ENCODE data around the gene PIGK.

The PIGK gene

DNA sequence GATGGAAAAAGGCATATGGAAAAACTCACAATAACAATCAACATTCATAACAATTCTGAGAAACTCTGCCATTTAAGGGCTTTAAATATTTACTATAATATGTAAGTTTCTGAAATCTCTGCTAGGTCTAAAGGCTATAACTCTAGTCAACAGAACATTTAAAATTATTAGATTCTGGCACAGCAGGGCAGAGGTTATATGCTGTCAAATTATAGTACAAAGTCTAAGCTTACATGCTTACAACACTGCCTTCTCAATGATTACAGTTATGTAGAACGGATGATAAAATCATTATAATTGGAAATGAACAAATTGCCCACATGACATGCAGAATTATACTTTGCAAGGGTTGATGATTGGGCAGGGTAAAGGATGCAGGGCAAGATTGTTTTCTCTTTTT is 97.7 kb downstream of the PIGK start:
- H3K4me3 ChIP-seq (ENCODE audit: low read length) = no peak overlapping the region
- no peak for DNase-seq (ENCODE audit: low read depth, low spot score)

DNA sequence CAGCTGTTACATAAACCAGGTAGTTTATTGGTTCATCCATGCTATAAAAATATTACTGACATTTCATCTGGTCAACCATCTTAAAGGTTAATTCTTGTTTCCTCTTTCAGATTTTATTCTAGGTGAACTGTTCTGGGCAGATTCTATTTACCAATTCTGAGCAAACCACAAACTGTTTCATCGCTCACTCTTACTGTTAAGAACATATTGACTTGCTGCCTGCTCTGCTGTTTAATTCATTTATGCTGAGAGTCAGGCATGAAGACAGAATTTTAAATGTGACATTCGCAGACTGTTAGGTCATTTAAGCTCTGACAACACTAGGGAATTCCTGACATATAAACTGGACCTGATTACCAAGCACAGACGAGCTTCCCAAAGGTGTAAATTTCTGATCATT is 98.3 kb downstream of the PIGK start:
- no peak for DNase-seq (ENCODE audit: low read depth, low spot score)
- H3K4me3 ChIP-seq (ENCODE audit: low read length) = no peak overlapping the region

- no peak overlapping the region for H3K4me3 ChIP-seq (ENCODE audit: low read length)
- DNase-seq (ENCODE audit: low read depth, low spot score) = no peak
Measured at GRCh38 chr1:77118712-77119111, 100.5 kb downstream of the PIGK start.

GRCh38 chr1:77104672-77105071 is 114.6 kb downstream of the PIGK start:
- no peak for DNase-seq (ENCODE audit: low read depth, low spot score)
- no peak overlapping the region for H3K4me3 ChIP-seq (ENCODE audit: low read length)

GRCh38 chr1:77103486-77103885 is 115.7 kb downstream of the PIGK start:
- DNase-seq (ENCODE audit: low read depth, low spot score) = no peak
- H3K4me3 ChIP-seq (ENCODE audit: low read length) = no peak overlapping the region

GRCh38 chr1:77100875-77101274 is 118.4 kb downstream of the PIGK start:
- no peak overlapping the region for H3K4me3 ChIP-seq (ENCODE audit: low read length)
- no peak for DNase-seq (ENCODE audit: low read depth, low spot score)

- DNase-seq (ENCODE audit: low read depth, low spot score) = no peak
- H3K4me3 ChIP-seq (ENCODE audit: low read length) = no peak overlapping the region
Measured at GRCh38 chr1:77096496-77097255, 122.6 kb downstream of the PIGK start.

- H3K4me3 ChIP-seq (ENCODE audit: low read length) = no peak overlapping the region
- DNase-seq (ENCODE audit: low read depth, low spot score) = no peak
Measured at GRCh38 chr1:77095236-77095635, 124.0 kb downstream of the PIGK start.

DNA sequence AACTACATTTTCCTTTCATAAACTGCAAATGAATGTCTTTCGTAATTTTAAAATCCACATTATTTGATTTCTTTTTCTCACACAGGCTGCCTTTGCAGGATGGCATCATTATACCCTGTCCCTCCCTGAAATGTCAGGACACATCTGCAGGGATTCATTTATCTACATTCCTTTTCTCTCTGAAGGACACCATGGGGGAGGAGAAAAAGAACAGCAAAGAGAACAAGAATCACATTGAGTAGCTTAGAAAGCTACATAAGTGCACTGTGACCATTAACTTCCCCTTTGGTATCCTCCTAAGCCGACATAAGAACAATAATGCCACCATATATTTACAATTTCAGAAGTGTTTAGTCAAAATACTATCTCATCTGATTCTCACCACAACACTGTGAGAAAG is 129.5 kb downstream of the PIGK start:
- no peak overlapping the region for H3K4me3 ChIP-seq (ENCODE audit: low read length)
- DNase-seq (ENCODE audit: low read depth, low spot score) = no peak

GRCh38 chr1:77085109-77085508 is 134.1 kb downstream of the PIGK start:
- DNase-seq (ENCODE audit: low read depth, low spot score) = no peak
- no peak overlapping the region for H3K4me3 ChIP-seq (ENCODE audit: low read length)

DNA sequence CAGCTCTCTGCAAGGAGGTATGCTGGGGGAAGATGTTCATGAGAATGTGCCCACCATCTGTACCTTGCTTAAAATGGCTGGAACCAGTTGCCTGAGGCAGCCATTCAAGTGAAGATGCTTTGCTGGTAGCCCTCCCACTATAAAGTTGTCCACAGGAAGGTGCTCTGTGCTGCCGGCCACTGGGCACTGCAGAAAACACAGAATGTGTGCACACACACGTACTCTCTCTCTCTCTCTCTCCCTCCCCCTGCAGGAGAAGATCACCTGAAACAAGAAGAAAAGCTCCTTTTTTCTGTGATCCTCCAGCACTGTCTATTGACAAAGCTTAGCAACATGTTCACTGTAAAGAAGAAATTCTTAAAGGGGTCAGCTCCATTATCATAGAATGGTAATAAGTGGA is 134.8 kb downstream of the PIGK start:
- DNase-seq (ENCODE audit: low read depth, low spot score) = no peak
- no peak overlapping the region for H3K4me3 ChIP-seq (ENCODE audit: low read length)

GRCh38 chr1:77081834-77082233 is 137.4 kb downstream of the PIGK start:
- no peak for DNase-seq (ENCODE audit: low read depth, low spot score)

DNA sequence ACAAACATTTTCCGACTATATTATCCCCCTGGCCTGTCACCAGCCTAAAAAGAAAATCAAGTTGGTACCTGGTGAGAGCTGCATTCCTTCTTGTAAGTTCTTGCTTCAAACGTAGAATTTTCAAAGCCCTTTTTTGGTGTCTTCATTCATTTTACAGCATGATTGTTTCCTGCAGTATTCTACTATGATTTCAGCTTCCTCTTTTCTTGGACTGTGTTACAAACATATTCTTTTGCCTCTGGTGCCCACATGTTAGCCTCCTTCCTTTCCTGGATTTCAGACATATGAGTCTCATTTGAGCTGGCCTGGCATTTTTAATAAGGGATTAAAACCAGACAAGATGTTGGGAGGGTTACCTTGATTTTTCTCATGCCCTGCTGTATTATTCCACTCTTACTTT is 142.5 kb downstream of the PIGK start:
- no peak for DNase-seq (ENCODE audit: low read depth, low spot score)

More at GRCh38 chr1:77081834-77082233, 137.4 kb downstream of the PIGK start:
- H3K4me3 ChIP-seq (ENCODE audit: low read length) = no peak overlapping the region

DNA sequence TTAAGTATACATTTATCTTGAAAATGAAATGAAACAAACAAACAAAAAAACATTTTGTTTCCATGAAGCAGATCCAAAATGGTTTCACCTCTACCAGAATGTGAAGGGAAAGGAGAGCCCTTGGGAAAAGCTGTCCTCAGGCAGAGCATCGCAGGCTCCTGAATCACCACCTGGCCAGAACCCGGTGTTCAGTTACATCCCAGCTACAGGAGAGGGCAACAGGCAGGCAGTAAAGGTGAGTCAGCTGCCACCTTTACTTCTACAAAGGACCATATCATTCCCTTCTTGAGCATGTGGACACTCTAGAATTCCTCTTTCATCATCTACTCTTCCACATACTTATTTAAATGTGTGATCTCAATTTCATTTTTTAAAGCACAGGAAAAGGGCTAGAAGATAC is 151.2 kb downstream of the PIGK start:
- DNase-seq (ENCODE audit: low read depth, low spot score) = no peak

More for the DNA sequence above, 142.5 kb downstream of the PIGK start:
- no peak overlapping the region for H3K4me3 ChIP-seq (ENCODE audit: low read length)

DNA sequence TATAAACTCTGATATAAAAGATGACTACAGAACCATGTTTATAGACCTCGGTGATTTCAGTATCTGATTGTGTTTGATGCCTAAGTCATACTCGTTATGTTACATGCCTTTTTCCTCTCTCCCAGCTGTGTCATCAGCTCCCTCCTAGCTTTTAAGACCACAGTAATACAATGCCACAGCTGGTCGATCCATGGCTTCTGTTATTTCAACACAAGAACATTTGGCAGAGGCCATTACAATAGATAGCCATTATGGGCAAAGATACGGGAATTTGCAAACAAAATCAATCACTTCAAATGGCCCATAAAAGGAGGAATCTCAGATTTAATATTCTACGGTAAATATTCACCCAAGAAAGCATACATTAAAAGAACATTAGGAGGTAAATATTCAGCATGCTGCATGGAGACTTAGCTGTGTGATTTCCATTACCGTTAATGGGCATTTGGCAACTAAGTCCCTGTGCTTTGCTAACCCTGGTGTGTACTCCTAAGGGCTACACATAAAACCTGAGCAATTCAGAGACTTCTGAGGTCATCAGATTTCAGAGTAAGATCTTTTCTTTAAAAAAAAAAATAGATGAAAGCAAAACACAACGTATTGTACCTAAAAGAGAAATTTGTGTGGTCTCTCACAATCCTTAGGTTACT is 153.4 kb downstream of the PIGK start:
- no peak overlapping the region for H3K4me3 ChIP-seq (ENCODE audit: low read length)

More for the DNA sequence above, 151.2 kb downstream of the PIGK start:
- no peak overlapping the region for H3K4me3 ChIP-seq (ENCODE audit: low read length)

DNA sequence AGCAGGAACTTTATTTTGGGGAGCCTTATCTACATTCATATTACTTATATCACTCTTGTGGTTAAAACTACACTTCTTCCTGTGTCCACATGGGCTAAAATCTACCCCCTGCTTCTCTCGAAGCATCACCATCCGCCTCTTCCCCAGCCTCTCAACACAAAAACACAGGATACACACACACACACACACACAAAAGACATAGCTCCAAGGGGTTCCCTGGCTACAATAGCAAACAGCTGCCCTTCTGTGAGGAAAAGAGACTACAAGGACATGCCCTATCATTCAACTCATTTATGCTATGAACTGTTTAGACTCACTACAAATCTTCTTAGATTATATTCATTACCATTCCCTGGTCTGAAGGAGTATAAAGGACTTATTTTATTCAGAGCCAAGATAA is 155.0 kb downstream of the PIGK start:
- no peak for DNase-seq (ENCODE audit: low read depth, low spot score)
- no peak overlapping the region for H3K4me3 ChIP-seq (ENCODE audit: low read length)

More for the DNA sequence above, 153.4 kb downstream of the PIGK start:
- no peak for DNase-seq (ENCODE audit: low read depth, low spot score)

DNA sequence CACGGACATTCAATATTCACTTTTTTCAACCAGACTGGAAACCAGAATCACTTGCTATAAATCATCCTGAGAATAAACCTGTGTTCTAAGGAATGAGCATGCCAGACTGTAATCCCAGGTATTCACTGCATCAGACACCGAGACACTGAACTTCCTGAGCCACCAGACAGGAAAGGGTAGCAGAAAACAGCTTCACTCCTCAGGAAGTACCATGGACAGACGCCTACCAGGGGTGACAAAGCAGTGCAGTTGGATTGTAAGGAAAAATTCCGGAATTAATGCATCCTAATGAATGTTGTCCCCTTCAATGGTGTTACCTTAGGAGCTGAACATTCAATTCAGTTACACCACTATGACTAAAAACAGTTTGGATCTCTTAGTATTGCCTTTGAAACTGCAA is 156.1 kb downstream of the PIGK start:
- no peak for DNase-seq (ENCODE audit: low read depth, low spot score)
- no peak overlapping the region for H3K4me3 ChIP-seq (ENCODE audit: low read length)

DNA sequence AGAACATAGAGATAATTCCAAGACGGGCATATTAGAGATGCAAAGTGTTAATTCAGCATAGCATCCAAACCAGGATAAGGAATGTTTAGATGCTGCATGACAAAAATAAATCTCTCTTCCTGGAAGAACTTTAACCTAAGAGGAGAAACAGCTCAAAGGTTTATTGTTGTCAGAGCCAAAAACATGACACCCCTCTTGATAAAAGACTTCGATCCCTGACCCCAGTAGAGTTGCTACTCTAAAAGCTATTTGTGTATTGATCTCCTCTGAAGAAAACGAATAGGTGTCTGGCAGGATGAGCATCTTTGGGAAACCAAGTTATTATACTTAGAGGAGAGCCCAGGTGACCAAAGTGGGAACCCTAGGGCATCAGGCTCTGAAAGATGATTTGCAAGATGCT is 158.1 kb downstream of the PIGK start:
- no peak for DNase-seq (ENCODE audit: low read depth, low spot score)

GRCh38 chr1:77060000-77060399 is 159.2 kb downstream of the PIGK start:
- no peak overlapping the region for H3K4me3 ChIP-seq (ENCODE audit: low read length)
- DNase-seq (ENCODE audit: low read depth, low spot score) = no peak

More for the DNA sequence above, 158.1 kb downstream of the PIGK start:
- no peak overlapping the region for H3K4me3 ChIP-seq (ENCODE audit: low read length)

DNA sequence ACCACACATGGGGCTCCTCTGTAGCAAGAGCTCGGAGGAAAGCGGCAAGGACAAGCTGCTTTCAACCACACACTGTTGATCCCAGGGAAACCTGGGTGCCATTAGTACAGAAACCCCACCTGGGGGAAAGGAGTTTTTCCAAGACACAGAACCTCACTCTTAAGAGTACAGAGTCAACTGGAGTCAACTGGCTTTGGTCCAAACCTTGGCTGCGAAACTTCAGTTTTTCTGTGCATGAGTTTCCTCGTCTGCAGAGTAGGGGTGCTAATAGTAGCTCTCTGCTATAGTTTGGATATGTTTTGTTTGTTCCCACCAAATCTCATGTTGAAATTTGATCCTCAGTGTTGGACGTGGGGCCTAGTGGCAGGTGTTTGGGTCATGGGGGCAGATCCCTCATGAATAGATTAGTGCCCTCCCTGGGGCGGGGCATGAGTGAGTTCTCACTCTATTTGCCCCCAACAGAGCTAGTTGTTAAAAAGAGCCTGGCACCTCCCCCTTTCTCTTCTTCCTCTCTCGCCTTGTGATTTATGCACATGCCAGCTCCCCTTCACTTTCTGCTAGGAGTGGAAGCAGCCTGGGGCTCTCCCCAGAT is 161.1 kb downstream of the PIGK start:
- H3K4me3 ChIP-seq (ENCODE audit: low read length) = no peak overlapping the region
- no peak for DNase-seq (ENCODE audit: low read depth, low spot score)

Measured in Jurkat, Clone E6-1 (cell line).